CD14-positive monocyte (primary cell): ENCODE results near the gene WFIKKN2. TPM values are rescaled to one million over a fixed set of nuclear protein-coding genes. Genes with fewer than 3 reads are reported as not detected.

Experiments
- DNase-seq, 3 donors: peaks; one replicate each; pipeline ENCODE4 v3.0.0-alpha.2; 2011 to 2022
- H2AFZ ChIP-seq: 2 replicates; pipeline ENCODE4 v1.6.0; 2012; ENCODE audit warnings: mild to moderate bottlenecking, low read depth, low read length, inconsistent platforms; ENCODE audit not compliant: insufficient read depth, poor library complexity, severe bottlenecking
- H3K27ac ChIP-seq, 2 donors: 1 replicate in 1 of 2; 2 replicates in 1 of 2; pipeline ENCODE4 v1.5.1; 2012 to 2013; ENCODE audit warnings: low read length in 2 of 2, control low read depth in 1 of 2, inconsistent platforms in 1 of 2, low read depth in 1 of 2, mild to moderate bottlenecking in 1 of 2
- H3K27me3 ChIP-seq, 2 donors: one replicate each; pipeline versions ENCODE4 v1.6.0 to v1.6.1; 2011 to 2013; ENCODE audit warnings: low read length in 2 of 2; ENCODE audit not compliant: control insufficient read depth in 2 of 2, insufficient read depth in 2 of 2
- H3K36me3 ChIP-seq, 2 donors: replicated peaks in 1 of 2; 1 replicate in 1 of 2; 2 replicates in 1 of 2; pipeline versions ENCODE4 v1.5.1 to v1.6.1; 2012 to 2013; ENCODE audit warnings: low read length in 2 of 2, control low read depth in 1 of 2, inconsistent platforms in 1 of 2, mild to moderate bottlenecking in 1 of 2; ENCODE audit not compliant: insufficient read depth in 2 of 2, control insufficient read depth in 1 of 2
- H3K4me1 ChIP-seq, 2 donors: 1 replicate in 1 of 2; 2 replicates in 1 of 2; pipeline versions ENCODE4 v1.5.1 to v1.6.1; 2012 to 2013; ENCODE audit warnings: low read length in 2 of 2, control low read depth in 1 of 2, inconsistent platforms in 1 of 2, mild to moderate bottlenecking in 1 of 2, moderate library complexity in 1 of 2; ENCODE audit not compliant: insufficient read depth in 2 of 2, control insufficient read depth in 1 of 2
- H3K4me2 ChIP-seq: replicated peaks from 2 replicates; pipeline ENCODE3; 2012; ENCODE audit warnings: low read length, moderate library complexity, mild to moderate bottlenecking; ENCODE audit not compliant: poor library complexity, severe bottlenecking; ENCODE audit errors: extremely low read depth
- H3K4me3 ChIP-seq, 3 experiments: fragments of 200-600 bp in 1 of 3; sonication (generic) in 1 of 3; replicated peaks in 1 of 3; 1 replicate in 2 of 3; 2 replicates in 1 of 3; pipeline ENCODE4 v1.5.1; 2011 to 2013; ENCODE audit warnings: low read length in 3 of 3, mild to moderate bottlenecking in 3 of 3, control low read depth in 2 of 3, low read depth in 2 of 3, inconsistent platforms in 1 of 3, moderate library complexity in 1 of 3
- H3K79me2 ChIP-seq: 2 replicates; pipeline ENCODE4 v1.6.0; 2012; ENCODE audit warnings: mild to moderate bottlenecking, control low read depth, inconsistent platforms, low read length, moderate library complexity; ENCODE audit not compliant: insufficient read depth
- H3K9ac ChIP-seq: 2 replicates; pipeline ENCODE4 v1.6.0; 2017; ENCODE audit warnings: low read length, mild to moderate bottlenecking; ENCODE audit not compliant: insufficient read depth, poor library complexity, severe bottlenecking
- H3K9me3 ChIP-seq, 2 donors: replicated peaks in 1 of 2; 1 replicate in 1 of 2; 2 replicates in 1 of 2; pipeline versions ENCODE4 v1.5.1 to v1.6.1; 2012 to 2013; ENCODE audit warnings: low read length in 2 of 2, control low read depth in 1 of 2; ENCODE audit not compliant: control insufficient read depth in 1 of 2, insufficient read depth in 1 of 2
- H4K20me1 ChIP-seq: 2 replicates; pipeline ENCODE4 v1.6.0; 2012; ENCODE audit warnings: mild to moderate bottlenecking, low read length, control low read depth, moderate library complexity; ENCODE audit not compliant: insufficient read depth
- H3K27ac Mint-ChIP-seq, 7 donors: one replicate each; pipeline ENCODE4 v1.8.0; 2020; ENCODE audit warnings: mild to moderate bottlenecking in 7 of 7, mixed read lengths in 7 of 7, moderate library complexity in 6 of 7, inconsistent platforms in 2 of 7
- H3K27me3 Mint-ChIP-seq, 3 donors: one replicate each; pipeline ENCODE4 v1.8.0; 2021 to 2022; ENCODE audit warnings: low read depth in 3 of 3, mild to moderate bottlenecking in 3 of 3, mixed read lengths in 3 of 3, moderate library complexity in 3 of 3, inconsistent platforms in 1 of 3
- H3K36me3 Mint-ChIP-seq, 2 donors: one replicate each; pipeline ENCODE4 v1.8.0; 2020; ENCODE audit warnings: mixed read lengths in 2 of 2, inconsistent platforms in 1 of 2, mild to moderate bottlenecking in 1 of 2
- H3K4me1 Mint-ChIP-seq: one replicate; pipeline ENCODE4 v1.8.0; 2020; ENCODE audit warnings: mild to moderate bottlenecking, mixed read lengths
- H3K4me3 Mint-ChIP-seq, 2 donors: one replicate each; pipeline ENCODE4 v1.8.0; 2020; ENCODE audit warnings: mild to moderate bottlenecking in 2 of 2, mixed read lengths in 2 of 2, moderate library complexity in 1 of 2
- H3K9me3 Mint-ChIP-seq, 7 donors: one replicate each; pipeline ENCODE4 v1.8.0; 2020 to 2022; ENCODE audit warnings: mixed read lengths in 7 of 7, mild to moderate bottlenecking in 6 of 7, moderate library complexity in 6 of 7, inconsistent platforms in 2 of 7
- WGBS: methylation state at CpG from one replicate; pipeline ENCODE4 v1.1.5; 2013; ENCODE audit warnings: missing lambda C conversion rate; ENCODE audit not compliant: insufficient coverage; 5-methylcytosine and 5-hydroxymethylcytosine counted together
- intact Hi-C, 2 donors: fragments of 100-400 bp; cut with micrococcal nuclease; formaldehyde crosslinking; loops; one replicate each; pipeline versions ENCODE4 v1.15.0 to v1.15.1; 2023
- polyA plus RNA-seq, 3 donors: library from polyadenylated mRNA; depleted of rRNA in 1 of 3; unstranded in 2 of 3; stranded (reverse) in 1 of 3; fragments of 300-500 nt in 2 of 3; fragments of >200 nt in 1 of 3; fragmentation: Illumina TruSeq in 2 of 3; gene quantifications; 1 replicate in 2 of 3; 2 replicates in 1 of 3; pipeline ENCODE4 v1.2.3, GENCODE V29; 2012 to 2021
- TF ChIP-seq, protein P1 (sequence below): fragments of 200-600 bp; IDR thresholded peaks from one replicate; pipeline ENCODE4 v1.8.0; 2022; ENCODE audit warnings: antibody characterized with exemption, mild to moderate bottlenecking

Gene WFIKKN2
- polyA plus RNA-seq, 3 donors, result 0.03 TPM; not detected in 2

DNA sequence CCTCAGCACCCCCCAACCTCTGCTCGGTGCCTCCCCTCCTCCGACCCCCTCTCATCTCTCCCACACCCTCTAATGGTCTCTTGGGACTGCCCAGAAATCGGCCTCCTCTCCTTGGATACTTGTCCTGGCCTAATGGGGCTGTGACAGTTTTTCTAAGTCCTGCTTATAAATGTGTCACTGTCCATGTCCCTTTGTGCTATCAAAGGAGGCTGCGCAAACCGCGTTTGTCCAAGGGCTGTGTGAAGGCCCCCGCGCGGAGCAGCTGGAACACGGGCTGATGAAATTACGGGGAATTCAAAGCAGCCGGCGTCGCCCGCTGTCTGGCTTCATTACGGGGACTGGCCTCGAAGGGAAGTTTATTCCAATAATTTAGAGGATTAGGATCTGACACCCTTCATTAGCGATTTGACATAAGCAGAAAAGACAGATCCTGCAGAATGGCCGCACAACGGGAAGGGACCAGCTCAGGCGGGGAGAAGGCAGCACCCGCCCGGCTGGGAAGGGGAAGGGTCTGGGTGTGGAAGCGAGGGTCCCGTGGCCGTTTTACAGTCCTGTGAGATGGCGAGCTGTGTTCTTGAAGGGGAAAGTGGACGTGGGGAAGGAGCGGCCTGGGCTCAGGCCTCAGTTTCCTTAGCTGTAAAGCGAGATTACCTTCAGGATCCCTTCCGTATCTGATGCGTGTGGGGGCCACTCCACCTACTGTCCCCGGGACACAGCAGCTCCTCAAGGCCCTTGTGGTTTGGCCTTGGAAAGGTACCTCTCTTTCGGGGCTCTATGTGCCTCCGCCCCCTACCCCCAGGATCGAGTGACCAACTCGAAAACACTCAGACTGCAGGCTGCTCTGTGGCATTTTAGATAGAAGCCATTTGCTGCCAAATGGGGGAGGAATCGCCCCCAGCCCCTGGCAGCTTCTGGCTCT lies 1.6 kb upstream of the WFIKKN2 start:
- Mint-ChIP-seq H3K27ac (no peak overlapping the region), H3K27me3 (peaks cover 13 to 23% (median 14%) of the 10 kb centered on the region in 3 donors), H3K4me3 (no peak overlapping the region), H3K36me3 (no peaks in the 10 kb centered on the region), H3K9me3 (no peaks in the 10 kb centered on the region), H3K4me1 (peaks cover 21% of the 10 kb centered on the region)
- Histone ChIP-seq H4K20me1 (no peaks in the 10 kb centered on the region), H3K9ac (no peak overlapping the region), H3K4me3 (no peak overlapping the region), H3K4me1 (peaks cover 10 to 12% of the 10 kb centered on the region in 2 donors), H3K4me2 (no peak overlapping the region), H3K27ac (no peak overlapping the region), H3K36me3 (no peaks in the 10 kb centered on the region), H3K79me2 (no peaks in the 10 kb centered on the region), H2AFZ (no peak overlapping the region), H3K9me3 (no peaks in the 10 kb centered on the region), H3K27me3 (peaks cover 0 to 8% of the 10 kb centered on the region in 2 donors)
- WGBS, result 97% methylated on average over 28 of the region's 38 CpGs
- TF ChIP-seq, protein P1, sequence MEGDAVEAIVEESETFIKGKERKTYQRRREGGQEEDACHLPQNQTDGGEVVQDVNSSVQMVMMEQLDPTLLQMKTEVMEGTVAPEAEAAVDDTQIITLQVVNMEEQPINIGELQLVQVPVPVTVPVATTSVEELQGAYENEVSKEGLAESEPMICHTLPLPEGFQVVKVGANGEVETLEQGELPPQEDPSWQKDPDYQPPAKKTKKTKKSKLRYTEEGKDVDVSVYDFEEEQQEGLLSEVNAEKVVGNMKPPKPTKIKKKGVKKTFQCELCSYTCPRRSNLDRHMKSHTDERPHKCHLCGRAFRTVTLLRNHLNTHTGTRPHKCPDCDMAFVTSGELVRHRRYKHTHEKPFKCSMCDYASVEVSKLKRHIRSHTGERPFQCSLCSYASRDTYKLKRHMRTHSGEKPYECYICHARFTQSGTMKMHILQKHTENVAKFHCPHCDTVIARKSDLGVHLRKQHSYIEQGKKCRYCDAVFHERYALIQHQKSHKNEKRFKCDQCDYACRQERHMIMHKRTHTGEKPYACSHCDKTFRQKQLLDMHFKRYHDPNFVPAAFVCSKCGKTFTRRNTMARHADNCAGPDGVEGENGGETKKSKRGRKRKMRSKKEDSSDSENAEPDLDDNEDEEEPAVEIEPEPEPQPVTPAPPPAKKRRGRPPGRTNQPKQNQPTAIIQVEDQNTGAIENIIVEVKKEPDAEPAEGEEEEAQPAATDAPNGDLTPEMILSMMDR, result no peak
- DNase-seq, result no peak
- intact Hi-C loops, result no loop called here

- Histone ChIP-seq H3K4me3 (no peak overlapping the region), H3K27ac (no peak overlapping the region), H2AFZ (no peak overlapping the region), H4K20me1 (no peaks in the 10 kb centered on the region), H3K9ac (no peak overlapping the region), H3K9me3 (no peaks in the 10 kb centered on the region), H3K4me1 (peaks cover 2 to 3% of the 10 kb centered on the region in 2 donors), H3K36me3 (no peaks in the 10 kb centered on the region), H3K4me2 (no peak overlapping the region), H3K79me2 (no peaks in the 10 kb centered on the region), H3K27me3 (peaks cover 0 to 8% of the 10 kb centered on the region in 2 donors)
- WGBS, result 94% methylated on average over 26 of the region's 38 CpGs
- Mint-ChIP-seq H3K27ac (no peak overlapping the region), H3K36me3 (no peaks in the 10 kb centered on the region), H3K27me3 (peaks cover 12 to 20% (median 13%) of the 10 kb centered on the region in 3 donors), H3K4me3 (no peak overlapping the region), H3K4me1 (peaks cover 13% of the 10 kb centered on the region), H3K9me3 (no peaks in the 10 kb centered on the region)
- no peak for DNase-seq
- intact Hi-C loops, result no loop called here
- TF ChIP-seq, protein P1, result no peak
Observed at GRCh38 chr17:50834429-50835300, 721 bp upstream of the WFIKKN2 start.
